ENCODE data around the gene MAP7. TPM values are rescaled to one million over a fixed set of nuclear protein-coding genes. Genes with fewer than 3 reads are reported as not detected.

The MAP7 gene
- total and polyA plus RNA-seq, 2 donors (not counting 3 experiments of a cell fraction or from before 2014, with no cell fraction given), result 0.07 to 0.42 TPM

- peaks cover 2% of the 10 kb centered on the region for H4K20me1 ChIP-seq (replicated peaks; ENCODE audit: control insufficient read depth, extremely low read depth, insufficient read depth, low read length)
- H3K4me3 ChIP-seq (replicated peaks in 1 of 3; ENCODE audit: insufficient read depth in 1 of 3, low read depth in 1 of 3, low read length in 3 of 3), result no peak overlapping the region
- H3K4me2 ChIP-seq (ENCODE audit: insufficient read depth, low read length), result no peak overlapping the region
- TF ChIP-seq MAX (IDR thresholded peaks at IDR 0.05; ENCODE audit: insufficient read depth, insufficient read length), result no peak
- TF ChIP-seq POLR2A (IDR thresholded peaks at IDR 0.05; ENCODE audit: low read depth, low read length), result no peak
- no peak for TF ChIP-seq MYC (IDR thresholded peaks at IDR 0.05; ENCODE audit: low read depth, low read length)
- TF ChIP-seq JUN (IDR thresholded peaks at IDR 0.05; ENCODE audit: borderline replicate concordance, insufficient read depth, insufficient read length, low read depth), result no peak
- TF ChIP-seq GATA2 (IDR thresholded peaks at IDR 0.05; ENCODE audit: insufficient read depth, insufficient read length, low read depth, low read length), result no peak
- TF ChIP-seq POLR2AphosphoS5 (IDR thresholded peaks at IDR 0.05; ENCODE audit: insufficient read depth, low read depth, low read length), result no peak
- no peak for TF ChIP-seq EZH2 (IDR thresholded peaks at IDR 0.05; ENCODE audit: borderline replicate concordance, low read depth, low read length, severe bottlenecking)
- TF ChIP-seq FOS (IDR thresholded peaks at IDR 0.05; ENCODE audit: borderline replicate concordance, insufficient read depth, low read length), result no peak
- no peak for TF ChIP-seq CTCF (IDR thresholded peaks at IDR 0.05; ENCODE audit: extremely low read depth in 1 of 2, insufficient read depth in 1 of 2, low read depth in 1 of 2, low read length in 2 of 2)
- ChIA-PET CTCF (no interaction called here), POLR2A (no interaction called here)
- no TSS peak for BruUV-seq (replicated peaks)
- no peaks in the 10 kb centered on the region for H3K4me1 ChIP-seq (ENCODE audit: control insufficient read depth, extremely low read depth, insufficient read depth, low read length)
- H3K79me2 ChIP-seq (ENCODE audit: control insufficient read depth, insufficient read depth, low read length), result no peaks in the 10 kb centered on the region
- DNase-seq (ENCODE audit: low read depth, low spot score), result no peak
- no peaks in the 10 kb centered on the region for H3K36me3 ChIP-seq (ENCODE audit: control insufficient read depth in 2 of 2, extremely low read depth in 1 of 2, insufficient read depth in 2 of 2, low read length in 2 of 2)
- H3K9ac ChIP-seq (replicated peaks; ENCODE audit: extremely low read depth, insufficient read depth, low read length), result no peak overlapping the region
- no peaks in the 10 kb centered on the region for H3K9me1 ChIP-seq (replicated peaks; ENCODE audit: control insufficient read depth, extremely low read depth, insufficient read depth, low read length)
- no peak overlapping the region for H3K27ac ChIP-seq (ENCODE audit: insufficient read depth, low read depth, low read length)
- no peaks in the 10 kb centered on the region for H3K9me3 ChIP-seq (replicated peaks; ENCODE audit: control insufficient read depth, insufficient read depth, low read length)
- FAIRE-seq, result no peak
- peaks cover 2 to 4% of the 10 kb centered on the region in 2 experiments for H3K27me3 ChIP-seq (ENCODE audit: control insufficient read depth in 2 of 2, insufficient read depth in 2 of 2, low read length in 2 of 2)
- intact Hi-C loops (cut with micrococcal nuclease), result no loop called here
- H2AFZ ChIP-seq (ENCODE audit: low read depth, low read length), result no peak overlapping the region
- dilution Hi-C loops (cut with MboI; ENCODE audit: extremely low pct_ligation_motif_present, low sequenced_read_pairs), result no loop called here
Observed at GRCh38 chr6:136424901-136425300, 125.3 kb downstream of the MAP7 start.
